Measurements from ENCODE around the gene TEPSIN.

The TEPSIN gene

GRCh38 chr17:81251094-81251708 is 12.3 kb upstream of the TEPSIN start:
- in situ Hi-C loops (cut with HindIII; ENCODE audit: low sequenced_read_pairs): no loop called here

GRCh38 chr17:81250286-81251093 is 11.6 kb upstream of the TEPSIN start:
- in situ Hi-C loops (cut with HindIII; ENCODE audit: low sequenced_read_pairs): no loop called here

- in situ Hi-C loops (cut with HindIII; ENCODE audit: low sequenced_read_pairs): no loop called here
Measured at GRCh38 chr17:81249223-81250040, 10.6 kb upstream of the TEPSIN start.

- in situ Hi-C loops (cut with HindIII; ENCODE audit: low sequenced_read_pairs): no loop called here
Measured at GRCh38 chr17:81248649-81249048, 9.8 kb upstream of the TEPSIN start.

- in situ Hi-C loops (cut with HindIII; ENCODE audit: low sequenced_read_pairs): no loop called here
Measured at GRCh38 chr17:81247339-81247990, 8.6 kb upstream of the TEPSIN start.

GRCh38 chr17:81246679-81247338 is 8.0 kb upstream of the TEPSIN start:
- in situ Hi-C loops (cut with HindIII; ENCODE audit: low sequenced_read_pairs): no loop called here

- in situ Hi-C loops (cut with HindIII; ENCODE audit: low sequenced_read_pairs): no loop called here
Measured at GRCh38 chr17:81246343-81246670, 7.5 kb upstream of the TEPSIN start.

GRCh38 chr17:81245665-81246342 is 6.9 kb upstream of the TEPSIN start:
- in situ Hi-C loops (cut with HindIII; ENCODE audit: low sequenced_read_pairs): no loop called here

GRCh38 chr17:81245024-81245664 is 6.3 kb upstream of the TEPSIN start:
- in situ Hi-C loops (cut with HindIII; ENCODE audit: low sequenced_read_pairs): no loop called here

GRCh38 chr17:81244358-81245023 is 5.6 kb upstream of the TEPSIN start:
- in situ Hi-C loops (cut with HindIII; ENCODE audit: low sequenced_read_pairs): no loop called here

- in situ Hi-C loops (cut with HindIII; ENCODE audit: low sequenced_read_pairs): no loop called here
Measured at GRCh38 chr17:81243333-81243664, 4.4 kb upstream of the TEPSIN start.

- in situ Hi-C loops (cut with HindIII; ENCODE audit: low sequenced_read_pairs): no loop called here
Measured at GRCh38 chr17:81242421-81243332, 3.8 kb upstream of the TEPSIN start.

- in situ Hi-C loops (cut with HindIII; ENCODE audit: low sequenced_read_pairs): no loop called here
Measured at GRCh38 chr17:81241648-81242420, 3.0 kb upstream of the TEPSIN start.

GRCh38 chr17:81241203-81241602 is 2.3 kb upstream of the TEPSIN start:
- in situ Hi-C loops (cut with HindIII; ENCODE audit: low sequenced_read_pairs): no loop called here

- in situ Hi-C loops (cut with HindIII; ENCODE audit: low sequenced_read_pairs): no loop called here
Measured at GRCh38 chr17:81240761-81241160, 1.9 kb upstream of the TEPSIN start.

GRCh38 chr17:81239714-81240555 is 1.1 kb upstream of the TEPSIN start:
- in situ Hi-C loops (cut with HindIII; ENCODE audit: low sequenced_read_pairs): no loop called here

- in situ Hi-C loops (cut with HindIII; ENCODE audit: low sequenced_read_pairs): no loop called here
Measured at GRCh38 chr17:81238490-81238814, 403 bp downstream of the TEPSIN start.

Data from endothelial cell of hepatic sinusoid (primary cell).